Parathyroid adenoma (tissue), 2 donors: Measurements from ENCODE around the gene AMZ2.
A peak's percentile ranks its signal among the peaks of the same experiment; 100 is the strongest.

Experiments
- H2AFZ ChIP-seq: fragments of 300-600 bp; sonication (generic); one replicate; pipeline ENCODE4 v1.7.0; 2017; ENCODE audit warnings: antibody characterized with exemption, mild to moderate bottlenecking
- H3K27ac ChIP-seq: fragments of 300-600 bp; sonication (generic); one replicate; pipeline ENCODE4 v1.7.0; 2017
- H3K27me3 ChIP-seq: fragments of 300-600 bp; sonication (generic); one replicate; pipeline ENCODE4 v1.7.0; 2017; ENCODE audit warnings: low read length; ENCODE audit not compliant: control insufficient read depth, insufficient read depth
- H3K36me3 ChIP-seq: fragments of 300-600 bp; sonication (generic); one replicate; pipeline ENCODE4 v1.7.0; 2017; ENCODE audit warnings: low read length; ENCODE audit not compliant: control insufficient read depth, insufficient read depth
- H3K4me1 ChIP-seq: fragments of 300-600 bp; sonication (generic); one replicate; pipeline ENCODE4 v1.7.0; 2017; ENCODE audit warnings: control low read depth
- H3K4me2 ChIP-seq: fragments of 300-600 bp; sonication (generic); one replicate; pipeline ENCODE4 v1.7.0; 2017; ENCODE audit warnings: low read length
- H3K4me3 ChIP-seq: fragments of 300-600 bp; sonication (generic); one replicate; pipeline ENCODE4 v1.7.0; 2017; ENCODE audit warnings: low read depth, low read length
- H3K79me2 ChIP-seq: fragments of 300-600 bp; sonication (generic); one replicate; pipeline ENCODE4 v1.7.0; 2017; ENCODE audit warnings: control low read depth
- H3K9ac ChIP-seq: fragments of 300-600 bp; sonication (generic); one replicate; pipeline ENCODE4 v1.7.0; 2017; ENCODE audit warnings: mild to moderate bottlenecking
- H3K9me3 ChIP-seq: fragments of 300-600 bp; sonication (generic); one replicate; pipeline ENCODE4 v1.7.0; 2017; ENCODE audit warnings: low read length; ENCODE audit not compliant: control insufficient read depth
- CTCF ChIP-seq: fragments of 300-600 bp; sonication (generic); IDR thresholded peaks from one replicate; pipeline ENCODE4 v1.7.0; 2017; ENCODE audit warnings: antibody characterized with exemption, mild to moderate bottlenecking
- donor health status: primary hyperparathyroidism.

The AMZ2 gene

DNA sequence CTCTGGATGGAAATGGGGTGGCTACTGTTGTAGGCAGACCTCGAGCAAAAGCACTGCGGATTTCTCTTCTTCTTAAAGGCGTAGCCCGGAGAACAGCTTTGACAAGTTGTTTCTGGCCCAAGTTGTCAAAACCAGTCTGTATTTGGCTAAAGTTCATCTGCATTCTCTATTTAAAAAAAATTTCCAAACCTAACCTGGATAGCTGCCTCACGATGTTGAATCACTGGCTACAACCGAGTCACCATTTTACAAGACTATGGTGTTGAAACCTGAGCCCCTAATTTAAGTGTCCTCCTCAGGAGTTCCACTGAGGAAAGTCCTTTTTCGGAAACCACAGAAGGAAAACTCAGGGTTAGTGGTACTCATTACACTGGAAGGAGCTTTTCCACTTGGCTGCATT is 41.6 kb downstream of the AMZ2 start:
- H3K4me2 ChIP-seq: no peak overlapping the region
- no peak overlapping the region for H3K27ac ChIP-seq
- no peak overlapping the region for H3K9ac ChIP-seq
- H3K79me2 ChIP-seq: no peaks in the 10 kb centered on the region
- no peaks in the 10 kb centered on the region for H3K36me3 ChIP-seq
- H3K27me3 ChIP-seq: no peaks in the 10 kb centered on the region
- no peak overlapping the region for H2AFZ ChIP-seq
- TF ChIP-seq CTCF: no peak
- H3K4me3 ChIP-seq: no peak overlapping the region
- peaks cover 4% of the 10 kb centered on the region for H3K4me1 ChIP-seq
- H3K9me3 ChIP-seq: no peaks in the 10 kb centered on the region

DNA sequence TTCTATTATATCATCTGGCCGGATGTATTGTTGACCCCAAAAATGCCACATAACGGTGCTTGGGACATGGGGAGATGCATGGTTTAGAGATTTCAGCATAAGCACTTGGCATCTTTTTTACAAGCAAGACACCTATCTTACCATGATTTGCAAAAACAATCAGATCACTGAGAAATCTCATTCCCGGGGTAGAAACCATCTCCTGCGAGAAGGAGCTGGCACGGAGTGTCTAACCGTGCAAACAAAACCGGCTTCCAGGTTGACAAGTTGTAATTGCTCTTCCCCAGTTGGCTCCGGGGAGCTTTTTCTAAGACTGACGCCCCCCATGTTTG is 42.1 kb downstream of the AMZ2 start:
- H3K9me3 ChIP-seq: no peaks in the 10 kb centered on the region
- no peak for TF ChIP-seq CTCF

GRCh38 chr17:68290268-68290954 is 42.6 kb downstream of the AMZ2 start:
- H2AFZ ChIP-seq: peak overlapping the region; percentile 62
- H3K4me3 ChIP-seq: peak overlapping the region; percentile 20
- H3K79me2 ChIP-seq: no peaks in the 10 kb centered on the region
- no peaks in the 10 kb centered on the region for H3K9me3 ChIP-seq
- H3K4me1 ChIP-seq: peaks cover 4% of the 10 kb centered on the region
- TF ChIP-seq CTCF: no peak
- no peaks in the 10 kb centered on the region for H3K36me3 ChIP-seq
- no peaks in the 10 kb centered on the region for H3K27me3 ChIP-seq
- no peak overlapping the region for H3K9ac ChIP-seq
- peak overlapping the region; percentile 65 for H3K4me2 ChIP-seq
- no peak overlapping the region for H3K27ac ChIP-seq

More for the DNA sequence above, 42.1 kb downstream of the AMZ2 start:
- no peaks in the 10 kb centered on the region for H3K36me3 ChIP-seq
- H3K79me2 ChIP-seq: no peaks in the 10 kb centered on the region
- no peak overlapping the region for H3K4me2 ChIP-seq
- H3K27me3 ChIP-seq: no peaks in the 10 kb centered on the region
- H3K4me1 ChIP-seq: peaks cover 4% of the 10 kb centered on the region
- H2AFZ ChIP-seq: peak overlapping the region; percentile 62
- no peak overlapping the region for H3K27ac ChIP-seq
- peak overlapping the region; percentile 20 for H3K4me3 ChIP-seq
- H3K9ac ChIP-seq: no peak overlapping the region

DNA sequence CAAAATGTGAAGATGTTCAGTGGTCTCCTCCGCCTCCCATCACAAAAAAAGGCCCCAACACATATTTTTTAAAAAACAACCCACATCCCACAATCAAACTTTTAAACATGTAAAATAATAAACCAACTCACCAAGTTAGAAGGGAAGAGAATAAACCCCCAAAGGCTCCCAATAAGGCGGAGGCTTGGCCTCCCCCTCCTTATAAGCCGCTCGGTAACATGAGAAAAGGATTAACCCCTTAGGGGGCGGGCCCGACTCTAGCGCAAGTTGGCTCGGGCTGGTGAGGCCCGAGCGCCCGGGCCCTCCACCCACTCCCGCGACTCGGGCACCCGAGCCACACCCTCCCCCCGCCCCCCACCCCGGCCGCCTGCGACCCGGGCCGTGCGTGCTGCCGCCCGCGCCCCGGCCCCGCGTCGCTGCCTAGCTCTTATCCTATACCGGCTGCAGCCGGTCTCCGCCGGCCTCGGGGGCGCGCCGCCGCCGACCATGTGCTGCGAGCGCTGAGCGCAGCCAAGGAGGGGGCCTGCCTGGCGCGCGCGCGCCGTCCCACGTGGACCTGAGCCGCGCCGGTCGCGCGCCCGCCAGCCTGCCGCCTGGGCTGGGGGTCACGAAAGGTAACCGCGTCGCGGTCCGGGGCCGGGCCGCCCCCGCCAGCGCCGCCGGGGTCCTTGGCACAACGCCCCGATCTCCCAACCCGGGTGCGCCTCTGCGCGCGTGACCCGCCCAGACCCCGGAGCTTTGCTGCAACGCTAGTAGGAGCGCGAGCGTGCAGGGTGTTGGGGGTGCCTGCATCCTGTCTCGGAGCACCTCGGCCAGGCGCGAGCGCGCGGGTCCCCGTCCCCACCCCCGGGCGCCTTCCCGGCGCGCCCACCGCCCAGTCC is 43.4 kb downstream of the AMZ2 start, which contains the start of the genes ARSG and SLC16A6:
Gene ARSG (plus strand): TSS at position 541 of the 881 bp plus-strand sequence. CDS start 15,999 bp downstream, outside the sequence.
Gene SLC16A6 (minus strand): TSS at position 173 of the 881 bp plus-strand sequence. CDS start 12,807 bp downstream, outside the sequence.
- H3K9ac ChIP-seq: no peak within 1 kb of the TSS
- H3K79me2 ChIP-seq: no peaks in the 10 kb centered on the region
- peak within 1 kb of the TSS; percentile 89 for H2AFZ ChIP-seq
- peak within 1 kb of the TSS; percentile 93 for H3K4me2 ChIP-seq
- H3K36me3 ChIP-seq: no peaks in the 10 kb centered on the region
- peak within 1 kb of the TSS; percentile 67 for H3K4me3 ChIP-seq
- peak within 1 kb of the TSS; percentile 12 for H3K27ac ChIP-seq
- H3K9me3 ChIP-seq: no peaks in the 10 kb centered on the region
- H3K4me1 ChIP-seq: peaks cover 4% of the 10 kb centered on the region
- TF ChIP-seq CTCF: no peak
- H3K27me3 ChIP-seq: no peaks in the 10 kb centered on the region
